NCI-H1048 (cell line): ENCODE measurements around the gene EVL.
A peak's percentile ranks its signal among the peaks of the same experiment; 100 is the strongest.
"Not testable (repeated sequence)": the region's sequence is repeated elsewhere in the genome, so short reads cannot be mapped to it uniquely, and the experiment has no call there.

Experiments used
- DNase-seq: peaks from one replicate; lab custom pipeline; 2025; lab: John Stamatoyannopoulos, UW

The EVL gene

GRCh38 chr14:100170880-100171279 lies 105.7 kb downstream of the EVL start:
- no peak for DNase-seq

GRCh38 chr14:100172811-100173210 lies 107.6 kb downstream of the EVL start:
- no peak for DNase-seq

- no peak for DNase-seq
Observed at GRCh38 chr14:100173353-100173752, 108.1 kb downstream of the EVL start.

GRCh38 chr14:100176811-100177327 lies 111.6 kb downstream of the EVL start:
- no peak for DNase-seq

- no peak for DNase-seq
Observed at GRCh38 chr14:100178691-100179090, 113.5 kb downstream of the EVL start.

- not testable (repeated sequence) for DNase-seq
Observed at GRCh38 chr14:100180671-100181070, 115.4 kb downstream of the EVL start.

GRCh38 chr14:100181876-100182551 lies 116.8 kb downstream of the EVL start:
- DNase-seq: not testable (repeated sequence)

- no peak for DNase-seq
Observed at GRCh38 chr14:100187247-100187833, 122.1 kb downstream of the EVL start.

GRCh38 chr14:100188392-100189030 lies 123.3 kb downstream of the EVL start:
- DNase-seq: no peak

- no peak for DNase-seq
Observed at GRCh38 chr14:100190126-100190525, 124.9 kb downstream of the EVL start.

GRCh38 chr14:100191584-100192249 lies 126.5 kb downstream of the EVL start:
- DNase-seq: no peak

- no peak for DNase-seq
Observed at GRCh38 chr14:100192250-100192671, 127.0 kb downstream of the EVL start.

- DNase-seq: peak; percentile 99
Observed at GRCh38 chr14:100192672-100193416, 127.6 kb downstream of the EVL start.
